CD4-positive, alpha-beta T cell (primary cell): ENCODE measurements around the gene NTRK1. TPM values are rescaled to one million over a fixed set of nuclear protein-coding genes. Genes with fewer than 3 reads are reported as not detected.

Source experiments
- ATAC-seq: fragments of 200-7000 bp; cut with Tn5 transposase; one replicate; pipeline ENCODE4 v1.10.0; 2022; ENCODE audit warnings: mild to moderate bottlenecking; ENCODE audit not compliant: poor library complexity
- CTCF ChIA-PET: fragments of 350-600 bp; sonication (Branson Sonifier 250); formaldehyde crosslinking; loops from one replicate; lab custom pipeline; 2021; ENCODE audit warnings: antibody characterized with exemption, inconsistent platforms; lab: Charles Lee
- POLR2A ChIA-PET: fragments of 350-600 bp; sonication (Branson Sonifier 250); formaldehyde crosslinking; loops from one replicate; lab custom pipeline; 2021; ENCODE audit warnings: antibody characterized with exemption, inconsistent platforms; lab: Charles Lee
- DNase-seq, 14 experiments: peaks; one replicate each; pipeline ENCODE4 v3.0.0-alpha.2; 2013 to 2020; ENCODE audit warnings: mixed read lengths in 2 of 14
- H3K27ac ChIP-seq, 2 donors: one replicate each; pipeline versions ENCODE4 v1.5.1 to v1.7.0; 2013; ENCODE audit warnings: low read length in 2 of 2, low read depth in 1 of 2, mild to moderate bottlenecking in 1 of 2
- H3K27me3 ChIP-seq, 2 experiments: 1 replicate in 1 of 2; 2 replicates in 1 of 2; pipeline versions ENCODE4 v1.6.1 to v1.7.0; 2013; ENCODE audit warnings: low read length in 2 of 2, control low read depth in 1 of 2, mild to moderate bottlenecking in 1 of 2, moderate library complexity in 1 of 2; ENCODE audit not compliant: insufficient read depth in 2 of 2, control insufficient read depth in 1 of 2
- H3K36me3 ChIP-seq: one replicate; pipeline ENCODE4 v1.6.1; 2013; ENCODE audit warnings: low read length, control low read depth; ENCODE audit not compliant: insufficient read depth
- H3K4me1 ChIP-seq: one replicate; pipeline ENCODE4 v1.6.1; 2013; ENCODE audit warnings: low read length, control low read depth; ENCODE audit not compliant: insufficient read depth
- H3K4me3 ChIP-seq: one replicate; pipeline ENCODE4 v1.5.1; 2013; ENCODE audit warnings: mild to moderate bottlenecking, low read length, moderate library complexity
- H3K9me3 ChIP-seq, 2 experiments: 1 replicate in 1 of 2; 2 replicates in 1 of 2; pipeline versions ENCODE4 v1.6.1 to v1.7.0; 2013; ENCODE audit warnings: low read length in 2 of 2, mild to moderate bottlenecking in 2 of 2, control low read depth in 1 of 2, moderate library complexity in 1 of 2; ENCODE audit not compliant: control insufficient read depth in 1 of 2, insufficient read depth in 1 of 2
- H3K27ac Mint-ChIP-seq: one replicate; pipeline ENCODE4 v1.8.0; 2020; ENCODE audit warnings: mixed read lengths
- H3K27me3 Mint-ChIP-seq: one replicate; pipeline ENCODE4 v1.8.0; 2021; ENCODE audit warnings: mixed read lengths
- H3K36me3 Mint-ChIP-seq: one replicate; pipeline ENCODE4 v1.8.0; 2021; ENCODE audit warnings: low read depth, mixed read lengths
- H3K4me1 Mint-ChIP-seq: one replicate; pipeline ENCODE4 v1.8.0; 2021; ENCODE audit warnings: low read depth, mixed read lengths
- H3K4me3 Mint-ChIP-seq: one replicate; pipeline ENCODE4 v1.8.0; 2020; ENCODE audit warnings: mild to moderate bottlenecking, mixed read lengths
- H3K9me3 Mint-ChIP-seq: one replicate; pipeline ENCODE4 v1.8.0; 2020; ENCODE audit warnings: mixed read lengths
- CTCF ChIP-seq: fragments of 200-600 bp; IDR thresholded peaks from one replicate; pipeline ENCODE4 v1.8.0; 2022; ENCODE audit warnings: antibody characterized with exemption, mild to moderate bottlenecking
- intact Hi-C, 2 experiments: fragments of 100-400 bp; cut with DNase I in 1 of 2; cut with micrococcal nuclease in 1 of 2; formaldehyde crosslinking; loops; one replicate each; pipeline versions ENCODE4 v1.15.1 to v1.9.0; 2023 to 2025; cut with DNase I, micrococcal nuclease
- total RNA-seq, 174 experiments: library from RNA in 2 of 174; stranded (reverse) in 2 of 174; gene quantifications; one replicate each; pipeline ENCODE4 v1.2.3 and lab custom pipeline; 2021 to 2026

Gene NTRK1
- total RNA-seq, 2 experiments from 2014 or later = 0.42 to 0.52 TPM

DNA sequence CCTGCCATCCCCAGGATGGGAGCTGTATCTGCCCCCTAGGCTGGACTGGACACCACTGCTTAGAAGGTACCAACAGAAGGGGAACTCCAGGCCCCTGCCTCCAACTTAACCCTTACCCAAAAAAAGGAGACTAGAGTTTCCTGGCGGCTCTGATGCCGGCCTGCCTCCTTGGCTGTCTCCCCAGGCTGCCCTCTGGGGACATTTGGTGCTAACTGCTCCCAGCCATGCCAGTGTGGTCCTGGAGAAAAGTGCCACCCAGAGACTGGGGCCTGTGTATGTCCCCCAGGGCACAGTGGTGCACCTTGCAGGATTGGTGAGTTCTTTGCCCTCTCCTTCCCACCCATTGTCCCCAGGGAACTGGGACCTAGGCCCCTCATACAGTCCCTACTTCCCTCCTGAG lies 51.6 kb downstream of the NTRK1 start:
- no peak for TF ChIP-seq CTCF
- no peaks in the 10 kb centered on the region for H3K4me1 ChIP-seq
- POLR2A ChIA-PET = interaction anchor here (0.6 kb wide), 1 partner anchor 16 kb away, joined by 4 read pairs; no protein-coding TSS in a partner anchor
- Mint-ChIP-seq H3K36me3 (no peaks in the 10 kb centered on the region), H3K4me3 (no peak overlapping the region), H3K9me3 (no peaks in the 10 kb centered on the region), H3K27me3 (peaks cover 49% of the 10 kb centered on the region), H3K27ac (no peak overlapping the region), H3K4me1 (no peaks in the 10 kb centered on the region)
- DNase-seq (no peak), ATAC-seq (no peak)
- CTCF ChIA-PET = no interaction called here
- H3K27me3 ChIP-seq = peaks cover 3 to 7% of the 10 kb centered on the region in 2 experiments
- H3K36me3 ChIP-seq = no peaks in the 10 kb centered on the region
- intact Hi-C loops = loop anchor here (5.0 kb wide), 2 partner anchors 50 to 165 kb away; no protein-coding TSS in a partner anchor
- H3K9me3 ChIP-seq = peaks cover 0 to 9% of the 10 kb centered on the region in 2 experiments
- no peak overlapping the region for H3K4me3 ChIP-seq
- H3K27ac ChIP-seq = no peak overlapping the region

DNA sequence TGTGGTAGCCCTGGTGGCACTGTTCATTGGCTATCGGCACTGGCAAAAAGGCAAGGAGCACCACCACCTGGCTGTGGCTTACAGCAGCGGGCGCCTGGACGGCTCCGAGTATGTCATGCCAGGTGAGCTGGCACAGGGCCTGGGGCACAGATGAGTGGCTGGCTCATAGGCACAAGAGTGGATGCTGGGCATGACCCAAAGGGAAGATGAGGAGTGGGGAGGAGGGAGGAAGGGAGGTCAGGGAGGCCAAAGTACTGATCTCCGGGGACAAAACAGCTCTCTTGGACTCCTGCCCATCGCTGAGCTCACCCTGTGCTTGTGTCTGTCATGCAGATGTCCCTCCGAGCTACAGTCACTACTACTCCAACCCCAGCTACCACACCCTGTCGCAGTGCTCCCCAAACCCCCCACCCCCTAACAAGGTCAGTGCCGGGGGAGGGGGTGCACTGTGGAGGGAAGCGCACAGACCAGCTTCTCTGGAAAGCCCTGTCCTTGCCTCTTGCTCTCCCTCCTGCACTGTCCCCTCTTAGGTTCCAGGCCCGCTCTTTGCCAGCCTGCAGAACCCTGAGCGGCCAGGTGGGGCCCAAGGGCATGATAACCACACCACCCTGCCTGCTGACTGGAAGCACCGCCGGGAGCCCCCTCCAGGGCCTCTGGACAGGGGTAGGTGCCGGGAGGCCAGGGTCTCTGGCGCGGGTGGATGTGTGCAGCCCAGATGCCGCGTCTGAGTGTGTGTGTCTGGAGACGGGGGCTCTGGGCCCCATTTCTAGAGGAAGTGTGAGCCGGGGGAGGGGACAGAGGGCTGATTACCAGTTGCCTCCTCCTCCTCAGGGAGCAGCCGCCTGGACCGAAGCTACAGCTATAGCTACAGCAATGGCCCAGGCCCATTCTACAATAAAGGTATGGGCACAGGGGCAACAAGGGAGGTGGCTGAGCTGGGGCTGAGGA lies 52.5 kb downstream of the NTRK1 start:
- no peak for DNase-seq

More for the DNA sequence above, 52.5 kb downstream of the NTRK1 start:
- intact Hi-C loops = loop anchor here (5.0 kb wide), 2 partner anchors 49 to 164 kb away; no protein-coding TSS in a partner anchor
- ChIA-PET POLR2A (interaction anchor here (0.6 kb wide), 1 partner anchor 15 kb away, joined by 4 read pairs; no protein-coding TSS in a partner anchor), CTCF (no interaction called here)
- Histone ChIP-seq H3K27me3 (peaks cover 3 to 7% of the 10 kb centered on the region in 2 experiments), H3K9me3 (peaks cover 0 to 9% of the 10 kb centered on the region in 2 experiments), H3K27ac (no peak overlapping the region), H3K4me1 (no peaks in the 10 kb centered on the region), H3K4me3 (no peak overlapping the region), H3K36me3 (no peaks in the 10 kb centered on the region)
- no peaks in the 10 kb centered on the region for H3K4me1 Mint-ChIP-seq
- H3K27ac Mint-ChIP-seq = no peak overlapping the region
- H3K4me3 Mint-ChIP-seq = no peak overlapping the region
- ATAC-seq = no peak
- no peaks in the 10 kb centered on the region for H3K36me3 Mint-ChIP-seq
- no peak for TF ChIP-seq CTCF
- peaks cover 53% of the 10 kb centered on the region for H3K27me3 Mint-ChIP-seq
- no peaks in the 10 kb centered on the region for H3K9me3 Mint-ChIP-seq
